Mesothelial cell of epicardium (in vitro differentiated cells): Measurements from ENCODE around the gene KLHL29. TPM values are rescaled to one million over a fixed set of nuclear protein-coding genes. Genes with fewer than 3 reads are reported as not detected.
A peak's percentile ranks its signal among the peaks of the same experiment; 100 is the strongest.

Experiments
- DNase-seq, 2 experiments: peaks; one replicate each; pipeline ENCODE4 v3.0.0; 2021; ENCODE audit warnings: low spot score in 2 of 2; ENCODE audit not compliant: unreplicated experiment in 2 of 2
- H3K27ac Mint-ChIP-seq: 2 replicates; pipeline ENCODE4 v1.8.0; 2021; ENCODE audit warnings: mixed read lengths
- H3K27me3 Mint-ChIP-seq: 2 replicates; pipeline ENCODE4 v1.8.0; 2021; ENCODE audit warnings: low read depth, mixed read lengths
- H3K36me3 Mint-ChIP-seq: 2 replicates; pipeline ENCODE4 v1.8.0; 2021; ENCODE audit warnings: mixed read lengths
- H3K4me1 Mint-ChIP-seq: 2 replicates; pipeline ENCODE4 v1.8.0; 2021; ENCODE audit warnings: mixed read lengths
- H3K4me3 Mint-ChIP-seq: 2 replicates; pipeline ENCODE4 v1.8.0; 2021; ENCODE audit warnings: mild to moderate bottlenecking, moderate library complexity, mixed read lengths
- H3K9me3 Mint-ChIP-seq: 2 replicates; pipeline ENCODE4 v1.8.0; 2021; ENCODE audit warnings: mixed read lengths
- CTCF ChIP-seq: fragments of 200-600 bp; sonication (generic); IDR thresholded peaks from one replicate; pipeline ENCODE4 v1.5.0; 2021; ENCODE audit warnings: antibody characterized with exemption; ENCODE audit not compliant: unreplicated experiment
- total RNA-seq: library from RNA; stranded (reverse); gene quantifications from 3 replicates; pipeline ENCODE4 v1.2.1, GENCODE V29; 2021

KLHL29 gene
- total RNA-seq, 1 donor from 2014 or later: 28.3 TPM

GRCh38 chr2:23413641-23414040, 28.7 kb downstream of the KLHL29 start:
- Mint-ChIP-seq H3K4me1 (peaks cover 1% of the 10 kb centered on the region), H3K9me3 (no peaks in the 10 kb centered on the region), H3K4me3 (no peak overlapping the region), H3K27me3 (no peaks in the 10 kb centered on the region), H3K36me3 (peaks cover 1% of the 10 kb centered on the region), H3K27ac (no peak overlapping the region)
- TF ChIP-seq CTCF: no peak
- peak in 1 of 2 experiments; percentile 5 for DNase-seq

GRCh38 chr2:23414106-23414505, 29.1 kb downstream of the KLHL29 start:
- Mint-ChIP-seq H3K36me3 (peaks cover 1% of the 10 kb centered on the region), H3K27me3 (no peaks in the 10 kb centered on the region), H3K4me1 (peaks cover 1% of the 10 kb centered on the region), H3K27ac (no peak overlapping the region), H3K9me3 (no peaks in the 10 kb centered on the region), H3K4me3 (no peak overlapping the region)
- TF ChIP-seq CTCF: no peak
- peak in 1 of 2 experiments; percentile 28 for DNase-seq

- TF ChIP-seq CTCF: no peak
- Mint-ChIP-seq H3K27me3 (no peaks in the 10 kb centered on the region), H3K27ac (no peak overlapping the region), H3K36me3 (peaks cover 1% of the 10 kb centered on the region), H3K4me3 (no peak overlapping the region), H3K9me3 (no peaks in the 10 kb centered on the region), H3K4me1 (peaks cover 1% of the 10 kb centered on the region)
- DNase-seq: peak in 1 of 2 experiments; percentile 16
These were observed 29.9 kb downstream of the KLHL29 start for GRCh38 chr2:23414871-23415270.

- H3K36me3 Mint-ChIP-seq: no peaks in the 10 kb centered on the region
- H3K27ac Mint-ChIP-seq: no peak overlapping the region
- H3K27me3 Mint-ChIP-seq: no peaks in the 10 kb centered on the region
- H3K4me1 Mint-ChIP-seq: peaks cover 1% of the 10 kb centered on the region
- peak in 1 of 2 experiments; percentile 19 for DNase-seq
- H3K4me3 Mint-ChIP-seq: no peak overlapping the region
- no peaks in the 10 kb centered on the region for H3K9me3 Mint-ChIP-seq
- no peak for TF ChIP-seq CTCF
These were observed 32.3 kb downstream of the KLHL29 start for GRCh38 chr2:23417310-23417709.

GRCh38 chr2:23418056-23418455, 33.1 kb downstream of the KLHL29 start:
- no peak overlapping the region for H3K4me3 Mint-ChIP-seq
- DNase-seq: peak in 1 of 2 experiments; percentile 25

More at GRCh38 chr2:23418056-23418455, 33.1 kb downstream of the KLHL29 start:
- H3K9me3 Mint-ChIP-seq: no peaks in the 10 kb centered on the region
- TF ChIP-seq CTCF: no peak
- H3K27me3 Mint-ChIP-seq: no peaks in the 10 kb centered on the region
- no peak overlapping the region for H3K27ac Mint-ChIP-seq
- no peaks in the 10 kb centered on the region for H3K36me3 Mint-ChIP-seq
- peaks cover 1% of the 10 kb centered on the region for H3K4me1 Mint-ChIP-seq
